Neural cell (in vitro differentiated cells): ENCODE results near the gene ZNF516. TPM values are rescaled to one million over a fixed set of nuclear protein-coding genes. Genes with fewer than 3 reads are reported as not detected.

Experiments used
- H2AFZ ChIP-seq: fragments of 200-600, 300-800 bp; sonication (generic), shearing (Covaris generic); 2 replicates; pipeline ENCODE4 v1.6.0; 2014; ENCODE audit warnings: low read depth, mild to moderate bottlenecking, antibody characterized with exemption, low read length, moderate library complexity
- H3F3A ChIP-seq: fragments of 200-600 bp; shearing (Covaris generic); 2 replicates; pipeline ENCODE4 v1.6.1; 2016; ENCODE audit warnings: mild to moderate bottlenecking, moderate library complexity, mixed read lengths, antibody characterized with exemption, low read length; ENCODE audit not compliant: insufficient read depth, poor library complexity, severe bottlenecking
- H3K27ac ChIP-seq: fragments of 200-600, 300-800 bp; sonication (generic), shearing (Covaris generic); 2 replicates; pipeline ENCODE4 v1.5.1; 2014; ENCODE audit warnings: mild to moderate bottlenecking, low read length, moderate library complexity
- H3K27me3 ChIP-seq: fragments of 300-800, 200-600 bp; sonication (generic), shearing (Covaris generic); 2 replicates; pipeline ENCODE4 v1.6.0; 2014; ENCODE audit warnings: mild to moderate bottlenecking, low read depth, low read length, moderate library complexity; ENCODE audit not compliant: insufficient read depth
- H3K36me3 ChIP-seq: fragments of 300-800, 200-600 bp; sonication (generic), shearing (Covaris generic); 2 replicates; pipeline ENCODE4 v1.5.1; 2014; ENCODE audit warnings: mild to moderate bottlenecking, antibody characterized with exemption, low read length, moderate library complexity; ENCODE audit not compliant: insufficient read depth
- H3K4me2 ChIP-seq: fragments of 300-800, 200-600 bp; sonication (generic), shearing (Covaris generic); 2 replicates; pipeline ENCODE4 v1.6.0; 2014; ENCODE audit warnings: mild to moderate bottlenecking, low read length
- H3K4me3 ChIP-seq: fragments of 300-800, 200-600 bp; sonication (generic), shearing (Covaris generic); 2 replicates; pipeline ENCODE4 v1.5.1; 2014; ENCODE audit warnings: mild to moderate bottlenecking, low read length, moderate library complexity
- H3K79me2 ChIP-seq: fragments of 200-600 bp; shearing (Covaris generic); replicated peaks from 2 replicates; pipeline ENCODE4 v1.6.0; 2014; ENCODE audit warnings: mild to moderate bottlenecking, low read length, moderate library complexity; ENCODE audit not compliant: insufficient read depth
- H3K9ac ChIP-seq: fragments of 300-800, 200-600 bp; sonication (generic), shearing (Covaris generic); 2 replicates; pipeline ENCODE4 v1.6.1; 2016; ENCODE audit warnings: mild to moderate bottlenecking, low read length, mixed read lengths
- H3K9me2 ChIP-seq: fragments of 200-600 bp; shearing (Covaris generic); 2 replicates; pipeline ENCODE4 v1.6.1; 2016; ENCODE audit warnings: mild to moderate bottlenecking, low read length, mixed read lengths; ENCODE audit not compliant: insufficient read depth
- H3K9me3 ChIP-seq: fragments of 200-600, 300-800 bp; sonication (generic), shearing (Covaris generic); 2 replicates; pipeline ENCODE4 v1.6.1; 2016; ENCODE audit warnings: mild to moderate bottlenecking, mixed run types, low read length, moderate library complexity, mixed read lengths
- H4K20me1 ChIP-seq: fragments of 200-600 bp; shearing (Covaris generic); 2 replicates; pipeline ENCODE4 v1.6.1; 2016; ENCODE audit warnings: mild to moderate bottlenecking, mixed run types; ENCODE audit not compliant: insufficient read depth
- EP300 ChIP-seq: fragments of 450-650 bp; conservative IDR thresholded peaks from 2 replicates; pipeline ENCODE4 v1.6.1; 2014; ENCODE audit warnings: antibody characterized with exemption, mild to moderate bottlenecking, moderate library complexity; ENCODE audit not compliant: poor library complexity, severe bottlenecking
- EZH2 ChIP-seq: fragments of 200-600, 300-800 bp; shearing (Covaris generic), sonication (generic); IDR thresholded peaks from 2 replicates; pipeline ENCODE4 v1.6.1; 2014; ENCODE audit warnings: antibody characterized with exemption, low read length, borderline replicate concordance, mild to moderate bottlenecking; ENCODE audit not compliant: insufficient read depth, poor library complexity, severe bottlenecking
- MXI1 ChIP-seq: fragments of 450-650 bp; conservative IDR thresholded peaks from 2 replicates; pipeline ENCODE4 v1.6.1; 2014; ENCODE audit warnings: antibody characterized with exemption, mild to moderate bottlenecking; ENCODE audit not compliant: poor library complexity, severe bottlenecking
- POLR2AphosphoS5 ChIP-seq: IDR thresholded peaks from 2 replicates; pipeline ENCODE4 v1.6.1; 2012
- RAD21 ChIP-seq: fragments of 450-650 bp; conservative IDR thresholded peaks from 2 replicates; pipeline ENCODE4 v1.6.1; 2014; ENCODE audit warnings: antibody characterized with exemption, mild to moderate bottlenecking, moderate library complexity
- TAF1 ChIP-seq: IDR thresholded peaks from 2 replicates; pipeline ENCODE4 v1.6.1; 2012; ENCODE audit warnings: low read depth
- polyA plus RNA-seq: library from polyadenylated mRNA; depleted of rRNA; stranded (reverse); fragments of >200 nt; gene quantifications from 2 replicates; pipeline ENCODE4 v1.2.3, GENCODE V29; 2014
- TF ChIP-seq, protein P1 (sequence below): fragments of 450-650 bp; IDR thresholded peaks from 2 replicates; pipeline ENCODE4 v1.5.1; 2014; ENCODE audit warnings: antibody characterized with exemption, mild to moderate bottlenecking, moderate library complexity; ENCODE audit not compliant: poor library complexity, severe bottlenecking
- TF ChIP-seq, protein P2 (sequence below): IDR thresholded peaks from 2 replicates; pipeline ENCODE4 v1.6.1; 2012; ENCODE audit warnings: borderline replicate concordance

ZNF516 gene
- polyA plus RNA-seq, 1 donor from 2014 or later, result 11.5 TPM

DNA sequence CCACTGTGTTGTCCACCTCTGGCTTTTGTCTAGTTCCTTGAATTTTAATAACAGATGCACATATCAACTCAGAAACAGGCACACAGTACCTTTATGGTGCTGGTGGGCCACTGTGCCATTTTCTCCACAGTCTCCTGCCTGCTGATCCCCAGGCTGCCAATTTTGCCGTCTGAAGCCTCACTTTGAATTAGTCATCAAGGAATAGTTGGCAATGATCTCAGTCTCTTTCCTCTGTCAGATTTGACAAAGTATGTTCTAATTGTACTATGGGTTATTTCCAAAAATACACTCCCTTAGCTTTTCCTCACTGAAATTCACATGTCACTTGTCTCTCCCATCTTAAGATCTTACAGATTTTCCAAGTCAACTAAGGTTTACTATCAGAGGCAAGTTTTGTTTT is 140.7 kb downstream of the ZNF516 start:
- H2AFZ ChIP-seq, result no peak overlapping the region
- H3K4me2 ChIP-seq, result no peak overlapping the region
- H3K4me3 ChIP-seq, result no peak overlapping the region
- H4K20me1 ChIP-seq, result no peaks in the 10 kb centered on the region
- H3K79me2 ChIP-seq, result no peaks in the 10 kb centered on the region
- H3K36me3 ChIP-seq, result no peaks in the 10 kb centered on the region
- no peak overlapping the region for H3K27ac ChIP-seq
- H3K9me2 ChIP-seq, result no peaks in the 10 kb centered on the region
- peaks cover 3% of the 10 kb centered on the region for H3K9me3 ChIP-seq
- H3K27me3 ChIP-seq, result no peaks in the 10 kb centered on the region
- TF ChIP-seq MXI1, result no peak
- TF ChIP-seq TAF1, result no peak
- TF ChIP-seq, protein P1, sequence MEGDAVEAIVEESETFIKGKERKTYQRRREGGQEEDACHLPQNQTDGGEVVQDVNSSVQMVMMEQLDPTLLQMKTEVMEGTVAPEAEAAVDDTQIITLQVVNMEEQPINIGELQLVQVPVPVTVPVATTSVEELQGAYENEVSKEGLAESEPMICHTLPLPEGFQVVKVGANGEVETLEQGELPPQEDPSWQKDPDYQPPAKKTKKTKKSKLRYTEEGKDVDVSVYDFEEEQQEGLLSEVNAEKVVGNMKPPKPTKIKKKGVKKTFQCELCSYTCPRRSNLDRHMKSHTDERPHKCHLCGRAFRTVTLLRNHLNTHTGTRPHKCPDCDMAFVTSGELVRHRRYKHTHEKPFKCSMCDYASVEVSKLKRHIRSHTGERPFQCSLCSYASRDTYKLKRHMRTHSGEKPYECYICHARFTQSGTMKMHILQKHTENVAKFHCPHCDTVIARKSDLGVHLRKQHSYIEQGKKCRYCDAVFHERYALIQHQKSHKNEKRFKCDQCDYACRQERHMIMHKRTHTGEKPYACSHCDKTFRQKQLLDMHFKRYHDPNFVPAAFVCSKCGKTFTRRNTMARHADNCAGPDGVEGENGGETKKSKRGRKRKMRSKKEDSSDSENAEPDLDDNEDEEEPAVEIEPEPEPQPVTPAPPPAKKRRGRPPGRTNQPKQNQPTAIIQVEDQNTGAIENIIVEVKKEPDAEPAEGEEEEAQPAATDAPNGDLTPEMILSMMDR, result no peak
- TF ChIP-seq RAD21, result no peak
- TF ChIP-seq, protein P2, sequence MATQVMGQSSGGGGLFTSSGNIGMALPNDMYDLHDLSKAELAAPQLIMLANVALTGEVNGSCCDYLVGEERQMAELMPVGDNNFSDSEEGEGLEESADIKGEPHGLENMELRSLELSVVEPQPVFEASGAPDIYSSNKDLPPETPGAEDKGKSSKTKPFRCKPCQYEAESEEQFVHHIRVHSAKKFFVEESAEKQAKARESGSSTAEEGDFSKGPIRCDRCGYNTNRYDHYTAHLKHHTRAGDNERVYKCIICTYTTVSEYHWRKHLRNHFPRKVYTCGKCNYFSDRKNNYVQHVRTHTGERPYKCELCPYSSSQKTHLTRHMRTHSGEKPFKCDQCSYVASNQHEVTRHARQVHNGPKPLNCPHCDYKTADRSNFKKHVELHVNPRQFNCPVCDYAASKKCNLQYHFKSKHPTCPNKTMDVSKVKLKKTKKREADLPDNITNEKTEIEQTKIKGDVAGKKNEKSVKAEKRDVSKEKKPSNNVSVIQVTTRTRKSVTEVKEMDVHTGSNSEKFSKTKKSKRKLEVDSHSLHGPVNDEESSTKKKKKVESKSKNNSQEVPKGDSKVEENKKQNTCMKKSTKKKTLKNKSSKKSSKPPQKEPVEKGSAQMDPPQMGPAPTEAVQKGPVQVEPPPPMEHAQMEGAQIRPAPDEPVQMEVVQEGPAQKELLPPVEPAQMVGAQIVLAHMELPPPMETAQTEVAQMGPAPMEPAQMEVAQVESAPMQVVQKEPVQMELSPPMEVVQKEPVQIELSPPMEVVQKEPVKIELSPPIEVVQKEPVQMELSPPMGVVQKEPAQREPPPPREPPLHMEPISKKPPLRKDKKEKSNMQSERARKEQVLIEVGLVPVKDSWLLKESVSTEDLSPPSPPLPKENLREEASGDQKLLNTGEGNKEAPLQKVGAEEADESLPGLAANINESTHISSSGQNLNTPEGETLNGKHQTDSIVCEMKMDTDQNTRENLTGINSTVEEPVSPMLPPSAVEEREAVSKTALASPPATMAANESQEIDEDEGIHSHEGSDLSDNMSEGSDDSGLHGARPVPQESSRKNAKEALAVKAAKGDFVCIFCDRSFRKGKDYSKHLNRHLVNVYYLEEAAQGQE, result no peak
- TF ChIP-seq EZH2, result no peak
- no peak for TF ChIP-seq EP300
- TF ChIP-seq POLR2AphosphoS5, result no peak
- no peak overlapping the region for H3K9ac ChIP-seq
- H3F3A ChIP-seq, result no peaks in the 10 kb centered on the region

DNA sequence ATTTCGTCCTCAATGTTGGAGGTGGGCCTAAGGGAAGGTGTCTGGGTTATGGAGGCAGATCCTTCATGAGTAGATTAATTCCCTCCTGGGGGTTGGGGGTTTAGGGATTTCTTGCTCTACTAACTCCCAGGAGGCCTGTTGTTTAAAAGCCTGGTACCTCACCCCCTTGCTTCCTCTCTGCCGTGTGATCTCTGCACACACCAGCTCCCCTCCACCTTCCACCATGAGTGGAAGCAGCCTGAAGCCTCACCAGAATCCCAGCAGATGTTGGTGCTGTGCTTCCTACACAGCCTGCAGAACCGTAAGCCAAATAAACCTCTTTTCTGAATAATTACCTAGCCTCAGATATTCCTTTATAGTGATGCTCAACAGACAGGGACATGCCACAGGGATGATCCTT is 141.5 kb downstream of the ZNF516 start:
- no peak overlapping the region for H2AFZ ChIP-seq
- H3K27me3 ChIP-seq, result no peaks in the 10 kb centered on the region
- TF ChIP-seq TAF1 (no peak), EP300 (no peak), RAD21 (no peak), EZH2 (no peak), POLR2AphosphoS5 (no peak)
- TF ChIP-seq, protein P1, result no peak
- TF ChIP-seq, protein P2, result no peak
- H3K36me3 ChIP-seq, result no peaks in the 10 kb centered on the region
- H3K4me3 ChIP-seq, result no peak overlapping the region
- no peaks in the 10 kb centered on the region for H3K9me2 ChIP-seq
- peaks cover 3% of the 10 kb centered on the region for H3K9me3 ChIP-seq
- no peak overlapping the region for H3K4me2 ChIP-seq
- H3K79me2 ChIP-seq, result no peaks in the 10 kb centered on the region
- no peaks in the 10 kb centered on the region for H4K20me1 ChIP-seq
- H3F3A ChIP-seq, result no peaks in the 10 kb centered on the region
- no peak overlapping the region for H3K27ac ChIP-seq
- no peak overlapping the region for H3K9ac ChIP-seq
